NCI-H2196 (cell line): Measurements from ENCODE around the gene RGS9.

Source experiments
- DNase-seq: peaks from one replicate; lab custom pipeline; 2025; ENCODE audit not compliant: unreplicated experiment; lab: John Stamatoyannopoulos, UW

The RGS9 gene

DNA sequence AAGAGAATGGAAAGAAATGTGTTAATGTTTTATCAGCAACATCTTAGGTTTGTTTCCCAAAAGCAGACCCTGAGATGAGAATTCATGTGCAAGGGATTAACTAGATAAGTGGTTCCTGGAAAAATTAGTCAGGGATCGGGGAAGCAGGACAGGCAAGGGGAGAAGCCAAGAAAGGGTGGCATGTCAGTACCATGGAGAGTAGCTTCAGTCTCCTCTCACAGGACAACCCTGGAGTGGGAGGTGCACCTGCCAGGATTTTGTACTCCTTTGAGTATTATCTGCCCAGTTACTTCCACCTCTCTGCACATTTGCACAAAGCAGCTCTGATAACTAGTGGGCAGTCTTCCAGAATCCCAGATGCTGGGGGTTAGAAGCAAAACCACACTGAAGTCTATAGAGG lies 117.0 kb downstream of the RGS9 start:
- DNase-seq, result no peak

GRCh38 chr17:65259281-65259680 lies 122.1 kb downstream of the RGS9 start:
- no peak for DNase-seq

DNA sequence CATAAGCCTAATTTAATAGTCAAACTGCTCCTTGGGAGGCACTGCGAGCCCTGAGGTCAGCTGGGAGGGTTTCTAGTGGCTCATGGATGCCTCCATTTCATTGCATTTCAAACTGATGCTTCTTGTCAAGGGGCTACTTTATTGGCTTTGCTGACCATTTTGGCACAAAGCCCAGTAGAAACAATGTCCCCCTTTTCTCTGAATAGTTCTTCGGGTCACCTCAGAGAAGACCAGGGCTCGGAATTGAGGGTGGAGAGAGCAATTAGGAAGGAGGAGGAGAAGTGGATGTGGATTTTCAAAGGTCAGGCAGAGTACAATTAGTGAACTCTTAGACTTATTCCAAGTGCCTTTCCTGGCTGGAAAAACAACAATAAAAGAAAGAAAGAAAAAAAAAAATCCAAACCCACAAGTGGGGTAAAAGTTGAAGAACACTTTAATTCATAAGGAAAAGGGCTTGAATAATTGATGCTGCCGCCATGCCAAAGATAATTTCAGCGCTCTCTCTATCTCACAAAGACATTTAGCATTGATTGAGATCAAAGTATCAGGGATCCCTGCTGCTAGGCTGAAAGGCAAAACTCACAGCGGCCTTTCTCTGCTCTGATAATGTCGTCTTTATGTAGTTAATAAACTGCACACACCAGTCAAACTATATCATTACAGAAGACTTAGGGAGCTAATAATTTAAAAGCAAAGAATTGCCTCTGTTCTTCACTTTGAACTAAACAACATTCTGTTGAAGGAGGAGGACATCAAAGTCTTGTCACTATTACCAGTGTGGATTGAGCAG lies 122.7 kb downstream of the RGS9 start:
- no peak for DNase-seq

DNA sequence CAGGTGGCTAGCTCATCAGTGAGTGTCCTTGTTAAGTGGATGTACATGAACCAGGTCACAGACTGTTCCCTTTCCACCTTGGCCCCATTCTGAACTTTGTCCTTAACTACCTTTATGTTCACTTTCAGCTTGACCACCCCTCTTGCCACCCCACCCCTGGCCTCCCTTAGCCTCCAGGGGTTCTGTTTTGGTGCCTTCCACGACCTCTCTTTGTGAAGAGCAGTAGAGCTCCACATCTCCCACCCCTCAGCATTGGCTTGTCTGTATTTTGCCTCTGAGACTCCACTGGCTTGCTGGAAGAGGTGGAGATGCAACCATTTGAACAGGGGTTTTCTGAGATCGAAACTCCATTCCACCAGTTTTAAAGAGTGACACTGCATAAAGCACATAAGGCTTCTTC lies 123.5 kb downstream of the RGS9 start:
- DNase-seq, result no peak

- no peak for DNase-seq
These were observed 124.0 kb downstream of the RGS9 start for GRCh38 chr17:65261152-65261551.

DNA sequence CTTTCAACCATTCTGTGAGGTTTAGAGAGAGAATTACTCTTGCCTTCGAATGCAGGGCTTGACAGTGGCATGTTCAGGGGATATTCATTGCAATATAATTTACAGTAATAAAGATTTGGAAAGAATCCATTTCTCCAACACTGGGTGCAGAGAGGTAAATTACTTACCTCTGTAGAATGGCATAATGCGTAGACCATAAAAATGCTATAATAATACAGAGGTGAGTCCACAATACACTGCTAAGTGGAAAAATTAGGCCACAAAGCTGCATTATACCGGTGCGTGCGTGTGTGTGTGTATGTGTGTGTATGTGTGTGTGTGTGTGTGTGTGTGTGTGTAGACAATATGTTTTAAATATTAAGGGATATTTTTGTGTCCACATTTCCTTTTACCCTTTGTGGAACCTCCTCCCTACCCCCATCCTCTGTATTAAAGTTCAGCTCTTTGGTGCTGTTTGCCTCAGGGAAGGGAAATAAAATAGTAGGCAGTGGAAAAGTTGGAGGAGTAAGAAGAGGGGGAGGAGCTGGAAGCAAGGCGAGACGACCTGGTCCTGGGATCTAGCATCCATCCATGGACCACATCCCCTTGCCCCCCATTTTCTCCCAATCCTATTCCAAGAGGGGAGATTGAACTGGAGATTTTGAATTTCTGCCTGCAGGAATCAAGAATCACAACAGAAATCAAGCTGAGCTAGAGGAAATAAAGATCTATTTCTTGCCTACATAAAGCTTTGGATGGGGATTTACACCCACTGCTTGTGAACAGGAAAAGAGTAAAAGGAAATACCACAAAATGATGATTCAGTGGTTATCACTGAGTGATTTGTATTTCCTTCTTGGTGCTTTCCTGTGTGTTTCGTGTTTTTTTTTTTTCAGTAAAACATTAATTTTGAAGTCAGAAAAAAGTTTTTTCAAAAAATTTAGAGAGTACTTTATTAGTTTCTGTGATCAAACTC lies 124.8 kb downstream of the RGS9 start:
- no peak for DNase-seq

- DNase-seq, result no peak
These were observed 128.1 kb downstream of the RGS9 start for GRCh38 chr17:65265276-65265675.

DNA sequence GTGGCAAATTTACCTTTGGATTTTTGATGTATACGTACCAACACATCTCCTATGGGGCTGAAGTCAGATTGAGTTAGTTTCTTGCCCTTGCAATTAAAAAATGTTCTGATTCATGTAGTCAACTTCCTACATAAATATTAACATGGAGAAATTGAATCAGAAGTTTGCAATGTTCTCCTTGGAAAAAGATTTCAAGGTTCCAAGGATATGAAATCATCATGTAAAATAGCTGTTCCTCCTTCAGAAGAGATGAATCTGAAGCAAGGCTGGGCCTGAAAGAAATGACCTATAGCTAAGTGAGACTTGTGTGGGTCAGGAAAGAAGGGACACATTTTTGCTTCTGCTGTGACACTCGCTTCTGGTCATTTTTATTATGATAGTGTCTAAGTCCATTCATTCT lies 131.7 kb downstream of the RGS9 start:
- DNase-seq, result no peak

DNA sequence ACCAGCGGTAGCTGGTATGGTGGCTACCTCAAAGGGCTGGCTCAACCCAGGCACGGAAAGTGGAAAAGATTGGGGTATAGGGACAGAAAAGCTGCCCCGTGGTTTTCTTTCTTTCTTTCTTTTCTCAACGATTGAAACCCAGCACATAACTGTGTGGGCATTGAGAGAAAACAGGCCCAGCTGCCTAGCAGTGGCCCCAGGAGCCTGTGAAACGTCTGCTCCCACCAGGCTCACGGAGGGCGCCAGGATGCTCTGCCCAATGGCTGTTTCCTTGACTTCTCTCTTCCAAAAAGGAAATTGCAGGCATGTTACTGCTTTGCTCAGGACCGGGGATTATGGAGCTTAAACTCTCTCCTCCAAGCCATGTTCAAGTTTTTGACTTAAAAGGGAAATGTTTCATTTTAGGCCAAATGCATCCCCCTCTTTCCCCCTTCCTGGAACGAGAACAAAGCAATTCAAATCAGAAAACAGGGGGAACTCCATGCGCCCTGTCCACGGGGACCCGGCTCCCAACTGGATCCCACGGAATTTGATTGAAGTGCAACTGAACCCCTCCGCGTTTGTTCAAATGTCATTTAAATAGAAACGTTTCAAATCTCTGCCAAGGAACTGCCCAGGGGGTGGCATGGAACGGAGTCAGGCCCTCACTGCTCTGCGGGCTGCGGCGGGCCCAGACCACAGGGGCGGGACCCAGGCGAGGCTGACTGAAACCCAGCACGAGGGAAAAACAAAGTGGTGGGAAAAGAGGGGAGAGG lies 133.5 kb downstream of the RGS9 start:
- DNase-seq, result no peak

DNA sequence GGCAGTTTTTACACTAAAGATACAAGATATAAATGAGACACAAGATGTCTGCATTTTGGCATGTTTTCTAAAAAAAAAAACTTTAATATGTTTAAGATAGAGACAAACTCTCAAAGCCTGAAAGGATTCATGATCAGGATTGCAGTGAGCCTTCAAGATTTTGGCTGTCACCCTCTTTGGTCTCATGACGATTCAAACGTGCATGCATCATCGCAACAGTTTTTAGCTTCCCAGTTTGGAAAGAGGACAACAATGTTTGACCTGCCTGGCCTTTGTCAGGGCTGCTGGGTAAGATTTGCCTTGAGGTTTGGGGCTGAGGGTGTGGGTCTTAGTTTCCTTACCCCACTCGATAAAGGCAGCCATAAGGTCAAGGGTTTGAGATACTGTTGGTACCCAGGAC lies 134.1 kb downstream of the RGS9 start:
- no peak for DNase-seq
